Esophagus squamous epithelium (tissue), 4 donors: ENCODE results near the gene STOML1.

Experiments
- CTCF ChIP-seq, 6 experiments: fragments of 450-650 bp in 4 of 6; fragments of 200-600 bp in 2 of 6; sonication (generic) in 2 of 6; IDR thresholded peaks; one replicate each; pipeline ENCODE4 v1.5.1; 2016 to 2019; ENCODE audit warnings: antibody characterized with exemption in 6 of 6, mild to moderate bottlenecking in 4 of 6, moderate library complexity in 4 of 6
- POLR2A ChIP-seq, 4 donors: fragments of 450-650 bp; IDR thresholded peaks; one replicate each; pipeline ENCODE4 v1.6.1; 2017; ENCODE audit warnings: antibody characterized with exemption in 4 of 4, mild to moderate bottlenecking in 4 of 4, moderate library complexity in 3 of 4

- TF ChIP-seq CTCF (IDR thresholded peaks at IDR 0.05) = no peak
- no peak for TF ChIP-seq POLR2A (IDR thresholded peaks at IDR 0.05)
These were observed 33.3 kb upstream of the STOML1 start for GRCh38 chr15:74025436-74025835.
